ENCODE measurements around the gene NR4A2. TPM values are rescaled to one million over a fixed set of nuclear protein-coding genes. Genes with fewer than 3 reads are reported as not detected.

Gene NR4A2
- total and polyA plus RNA-seq, 2 experiments from 2014 or later = 0.35 to 0.36 TPM

DNA sequence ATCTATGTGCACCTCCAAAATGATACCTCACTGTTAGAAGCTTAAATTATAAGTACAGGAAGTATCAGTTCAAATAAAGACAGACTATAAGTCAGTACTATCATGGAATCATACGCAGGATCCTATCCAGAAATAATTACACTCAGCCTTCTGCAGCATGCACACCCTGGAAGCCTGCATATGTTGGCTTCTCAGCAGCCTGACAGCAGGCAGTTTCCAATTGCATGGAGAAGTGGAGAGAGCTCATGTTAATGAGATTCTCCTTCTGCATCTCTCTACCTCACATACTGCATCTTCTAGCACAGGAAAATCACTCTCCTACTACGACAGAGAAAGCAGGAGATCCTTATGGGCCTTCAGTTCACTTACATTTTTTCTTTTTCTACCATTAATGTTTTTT lies 20.5 kb downstream of the NR4A2 start:
- no peaks in the 10 kb centered on the region for H3K4me1 ChIP-seq (ENCODE audit: low read depth)
- H3K36me3 ChIP-seq = no peaks in the 10 kb centered on the region
- no peak overlapping the region for H3K27ac ChIP-seq
- H3K9me3 ChIP-seq (ENCODE audit: low read depth) = no peaks in the 10 kb centered on the region
- DNase-seq (ENCODE audit: low read depth in 1 of 2, low spot score in 1 of 2) = no peak
- TF ChIP-seq, protein P1, sequence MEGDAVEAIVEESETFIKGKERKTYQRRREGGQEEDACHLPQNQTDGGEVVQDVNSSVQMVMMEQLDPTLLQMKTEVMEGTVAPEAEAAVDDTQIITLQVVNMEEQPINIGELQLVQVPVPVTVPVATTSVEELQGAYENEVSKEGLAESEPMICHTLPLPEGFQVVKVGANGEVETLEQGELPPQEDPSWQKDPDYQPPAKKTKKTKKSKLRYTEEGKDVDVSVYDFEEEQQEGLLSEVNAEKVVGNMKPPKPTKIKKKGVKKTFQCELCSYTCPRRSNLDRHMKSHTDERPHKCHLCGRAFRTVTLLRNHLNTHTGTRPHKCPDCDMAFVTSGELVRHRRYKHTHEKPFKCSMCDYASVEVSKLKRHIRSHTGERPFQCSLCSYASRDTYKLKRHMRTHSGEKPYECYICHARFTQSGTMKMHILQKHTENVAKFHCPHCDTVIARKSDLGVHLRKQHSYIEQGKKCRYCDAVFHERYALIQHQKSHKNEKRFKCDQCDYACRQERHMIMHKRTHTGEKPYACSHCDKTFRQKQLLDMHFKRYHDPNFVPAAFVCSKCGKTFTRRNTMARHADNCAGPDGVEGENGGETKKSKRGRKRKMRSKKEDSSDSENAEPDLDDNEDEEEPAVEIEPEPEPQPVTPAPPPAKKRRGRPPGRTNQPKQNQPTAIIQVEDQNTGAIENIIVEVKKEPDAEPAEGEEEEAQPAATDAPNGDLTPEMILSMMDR (IDR thresholded peaks at IDR 0.05; ENCODE audit: low read depth, low read length) = no peak
- no peak overlapping the region for H3K4me3 ChIP-seq
- H3K27me3 ChIP-seq = peaks cover 49% of the 10 kb centered on the region

DNA sequence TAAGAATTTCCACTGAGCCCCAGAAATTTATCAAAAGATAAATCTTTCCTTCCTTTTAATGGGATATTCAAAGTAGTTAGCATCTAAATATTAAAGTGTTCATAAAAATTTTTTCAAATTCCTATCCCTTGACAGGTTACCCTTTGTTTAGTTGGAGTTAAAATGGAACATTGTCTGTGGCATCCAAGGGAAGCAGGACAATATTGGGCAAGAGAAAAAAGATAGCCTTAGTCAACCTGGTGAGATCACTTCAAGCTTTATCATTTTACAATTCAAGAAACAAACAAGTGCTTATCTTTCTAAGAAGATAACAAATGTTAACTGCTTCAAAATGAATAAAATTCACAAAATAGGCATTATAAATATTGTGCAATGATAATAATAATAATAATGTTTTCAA lies 21.7 kb downstream of the NR4A2 start:
- no peak overlapping the region for H3K27ac ChIP-seq
- H3K27me3 ChIP-seq = peaks cover 37% of the 10 kb centered on the region
- no peaks in the 10 kb centered on the region for H3K4me1 ChIP-seq (ENCODE audit: low read depth)
- H3K9me3 ChIP-seq (ENCODE audit: low read depth) = no peaks in the 10 kb centered on the region
- H3K36me3 ChIP-seq = no peaks in the 10 kb centered on the region
- DNase-seq (ENCODE audit: low read depth in 1 of 2, low spot score in 1 of 2) = no peak
- H3K4me3 ChIP-seq = no peak overlapping the region
- TF ChIP-seq, protein P1 (IDR thresholded peaks at IDR 0.05; ENCODE audit: low read depth, low read length) = no peak

DNA sequence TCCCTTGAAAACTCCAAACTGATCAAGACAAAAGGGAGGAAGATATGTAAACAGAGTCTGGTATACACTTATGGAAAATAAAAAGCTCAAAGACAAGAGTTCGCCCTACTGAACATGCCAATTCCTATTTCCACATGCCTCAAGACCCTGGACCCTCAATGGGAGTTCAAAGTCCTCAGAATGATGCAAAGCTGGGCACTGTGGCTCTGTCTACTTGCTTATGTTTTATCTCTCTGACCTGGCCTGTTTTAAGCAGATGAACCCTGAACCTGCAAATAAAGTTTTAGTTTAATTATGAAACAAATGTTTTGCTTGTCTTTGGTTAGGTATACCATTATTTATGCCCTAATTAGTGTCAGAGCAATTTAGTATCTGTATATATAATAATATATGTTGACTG lies 22.6 kb downstream of the NR4A2 start:
- Histone ChIP-seq H3K36me3 (no peaks in the 10 kb centered on the region), H3K27ac (no peak overlapping the region), H3K27me3 (peaks cover 29% of the 10 kb centered on the region), H3K4me1 (ENCODE audit: low read depth) (no peaks in the 10 kb centered on the region), H3K9me3 (ENCODE audit: low read depth) (no peaks in the 10 kb centered on the region), H3K4me3 (no peak overlapping the region)
- DNase-seq (ENCODE audit: low read depth in 1 of 2, low spot score in 1 of 2) = no peak
- TF ChIP-seq, protein P1 (IDR thresholded peaks at IDR 0.05; ENCODE audit: low read depth, low read length) = no peak

DNA sequence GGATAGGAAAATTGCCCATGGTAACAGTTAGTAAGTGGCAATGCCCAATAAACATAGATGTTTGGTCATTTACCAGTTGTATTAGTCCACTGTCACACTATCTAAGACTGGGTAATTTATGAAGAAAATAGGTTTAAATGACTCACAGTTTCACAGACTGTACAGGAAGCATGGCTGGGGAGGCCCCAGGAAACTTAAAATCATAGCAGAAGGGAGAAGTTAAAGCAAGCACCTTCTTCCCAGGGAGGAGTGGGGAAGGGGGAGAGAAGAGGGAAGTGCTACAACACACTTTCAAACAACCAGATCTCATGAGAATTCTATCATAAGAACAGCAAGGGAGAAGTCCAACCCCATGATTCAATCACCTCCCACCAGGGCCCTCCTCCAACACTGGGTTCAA lies 23.4 kb downstream of the NR4A2 start:
- no peaks in the 10 kb centered on the region for H3K36me3 ChIP-seq
- no peak overlapping the region for H3K4me3 ChIP-seq
- peaks cover 21% of the 10 kb centered on the region for H3K27me3 ChIP-seq
- no peak for DNase-seq (ENCODE audit: low read depth in 1 of 2, low spot score in 1 of 2)
- TF ChIP-seq, protein P1 (IDR thresholded peaks at IDR 0.05; ENCODE audit: low read depth, low read length) = no peak
- no peak overlapping the region for H3K27ac ChIP-seq
- H3K9me3 ChIP-seq (ENCODE audit: low read depth) = no peaks in the 10 kb centered on the region
- no peaks in the 10 kb centered on the region for H3K4me1 ChIP-seq (ENCODE audit: low read depth)

DNA sequence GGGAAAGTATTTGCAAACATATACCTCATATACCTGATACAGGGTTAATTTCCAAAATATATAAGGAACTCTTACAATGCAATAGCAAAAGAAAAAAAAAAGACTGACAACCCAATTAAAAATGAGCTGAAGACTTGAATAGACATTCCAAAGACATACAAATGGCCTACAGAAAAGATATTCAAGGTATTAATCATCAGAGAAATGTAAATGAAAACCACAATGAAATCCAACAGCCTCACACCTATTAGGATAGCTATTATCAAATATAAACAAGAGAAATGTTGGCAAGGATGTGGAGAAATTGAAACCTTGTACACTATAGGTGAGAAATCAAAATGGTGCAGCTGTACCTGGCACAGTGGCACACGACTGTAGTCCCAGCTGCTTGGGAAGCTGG lies 25.7 kb downstream of the NR4A2 start:
- no peaks in the 10 kb centered on the region for H3K4me1 ChIP-seq (ENCODE audit: low read depth)
- H3K9me3 ChIP-seq (ENCODE audit: low read depth) = no peaks in the 10 kb centered on the region
- no peaks in the 10 kb centered on the region for H3K27me3 ChIP-seq
- DNase-seq (ENCODE audit: low read depth in 1 of 2, low spot score in 1 of 2) = no peak
- TF ChIP-seq, protein P1 (IDR thresholded peaks at IDR 0.05; ENCODE audit: low read depth, low read length) = no peak
- no peaks in the 10 kb centered on the region for H3K36me3 ChIP-seq
- no peak overlapping the region for H3K27ac ChIP-seq
- no peak overlapping the region for H3K4me3 ChIP-seq

DNA sequence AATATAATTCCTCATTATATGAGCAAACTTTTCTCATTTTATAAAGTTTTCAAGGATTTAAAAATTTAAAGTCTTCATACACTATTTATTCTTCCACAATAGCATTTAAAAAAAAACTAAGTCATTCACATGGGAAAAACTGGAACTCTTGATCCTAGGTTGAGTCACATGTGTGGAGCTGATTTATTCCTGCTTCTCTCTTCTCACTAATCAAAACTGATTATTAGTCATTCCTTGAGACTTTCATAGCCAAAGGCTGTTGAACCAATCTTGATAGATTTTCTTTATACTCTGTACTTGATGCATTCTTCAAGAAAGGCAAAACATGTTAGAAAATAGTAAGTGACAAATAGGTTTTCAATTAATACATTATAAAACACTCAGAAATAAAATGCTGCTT lies 27.4 kb downstream of the NR4A2 start:
- H3K4me3 ChIP-seq = no peak overlapping the region
- no peak overlapping the region for H3K27ac ChIP-seq
- TF ChIP-seq, protein P1 (IDR thresholded peaks at IDR 0.05; ENCODE audit: low read depth, low read length) = no peak
- H3K9me3 ChIP-seq (ENCODE audit: low read depth) = no peaks in the 10 kb centered on the region
- DNase-seq (ENCODE audit: low read depth in 1 of 2, low spot score in 1 of 2) = no peak
- H3K27me3 ChIP-seq = no peaks in the 10 kb centered on the region
- no peaks in the 10 kb centered on the region for H3K36me3 ChIP-seq
- no peaks in the 10 kb centered on the region for H3K4me1 ChIP-seq (ENCODE audit: low read depth)

All from cardiac muscle cell (in vitro differentiated cells and primary cell).